DOHH2 (cell line): Measurements from ENCODE around the gene GIT1.

ENCODE experiments used
- H3F3A ChIP-seq: fragments of 200-600 bp; sonication (generic), shearing (Covaris generic); 2 replicates; pipeline ENCODE4 v1.6.0; 2016; ENCODE audit warnings: antibody characterized with exemption, mild to moderate bottlenecking; ENCODE audit not compliant: control insufficient read depth, insufficient read depth
- H3K27ac ChIP-seq: fragments of 200-600 bp; sonication (generic); 2 replicates; pipeline ENCODE4 v1.5.1; 2014; ENCODE audit warnings: low read depth, mild to moderate bottlenecking, low read length, moderate library complexity
- H3K27me3 ChIP-seq: fragments of 200-600 bp; sonication (generic); 2 replicates; pipeline ENCODE4 v1.6.1; 2014; ENCODE audit warnings: mild to moderate bottlenecking, low read length, mixed read lengths; ENCODE audit not compliant: control insufficient read depth
- H3K36me3 ChIP-seq: fragments of 200-600 bp; sonication (generic); 2 replicates; pipeline ENCODE4 v1.6.1; 2014; ENCODE audit warnings: mild to moderate bottlenecking, low read length, moderate library complexity, mixed read lengths; ENCODE audit not compliant: control insufficient read depth
- H3K4me1 ChIP-seq: fragments of 200-600 bp; sonication (generic); 2 replicates; pipeline ENCODE4 v1.6.1; 2014; ENCODE audit warnings: mild to moderate bottlenecking, low read length, mixed read lengths; ENCODE audit not compliant: control insufficient read depth
- H3K4me2 ChIP-seq: fragments of 200-600 bp; sonication (generic); 2 replicates; pipeline ENCODE4 v1.6.0; 2014; ENCODE audit warnings: mild to moderate bottlenecking, low read length, moderate library complexity
- H3K4me3 ChIP-seq: fragments of 200-600 bp; sonication (generic); 2 replicates; pipeline ENCODE4 v1.5.1; 2014; ENCODE audit warnings: mild to moderate bottlenecking, low read length, mixed read lengths
- H3K79me2 ChIP-seq: fragments of 200-600 bp; sonication (generic); 2 replicates; pipeline ENCODE4 v1.6.1; 2014; ENCODE audit warnings: mild to moderate bottlenecking, low read length, mixed read lengths; ENCODE audit not compliant: control insufficient read depth
- H3K9me2 ChIP-seq: fragments of 200-600 bp; sonication (generic); replicated peaks from 2 replicates; pipeline ENCODE4 v1.6.1; 2014; ENCODE audit warnings: mild to moderate bottlenecking, low read length, mixed read lengths; ENCODE audit not compliant: control insufficient read depth
- H3K9me3 ChIP-seq: fragments of 200-600 bp; sonication (generic); 2 replicates; pipeline ENCODE4 v1.6.1; 2014; ENCODE audit warnings: antibody characterized with exemption, low read length, mixed read lengths; ENCODE audit not compliant: control insufficient read depth, insufficient read depth
- H4K20me1 ChIP-seq: fragments of 200-600 bp; sonication (generic); 2 replicates; pipeline ENCODE4 v1.6.0; 2014; ENCODE audit warnings: low read depth, mild to moderate bottlenecking, antibody characterized with exemption, low read length, moderate library complexity; ENCODE audit not compliant: control insufficient read depth, insufficient read depth
- CTCF ChIP-seq: fragments of 200-600 bp; sonication (generic); IDR thresholded peaks from one replicate; pipeline ENCODE4 v1.5.1; 2014; ENCODE audit warnings: antibody characterized with exemption, mild to moderate bottlenecking, low read depth, low read length; ENCODE audit not compliant: poor library complexity, severe bottlenecking
- EZH2phosphoT487 ChIP-seq: fragments of 200-600 bp; sonication (generic); IDR thresholded peaks from 2 replicates; pipeline ENCODE4 v1.6.1; 2017; ENCODE audit warnings: borderline replicate concordance, mild to moderate bottlenecking, antibody characterized with exemption, low read length, moderate library complexity, mixed read lengths

GIT1 gene

DNA sequence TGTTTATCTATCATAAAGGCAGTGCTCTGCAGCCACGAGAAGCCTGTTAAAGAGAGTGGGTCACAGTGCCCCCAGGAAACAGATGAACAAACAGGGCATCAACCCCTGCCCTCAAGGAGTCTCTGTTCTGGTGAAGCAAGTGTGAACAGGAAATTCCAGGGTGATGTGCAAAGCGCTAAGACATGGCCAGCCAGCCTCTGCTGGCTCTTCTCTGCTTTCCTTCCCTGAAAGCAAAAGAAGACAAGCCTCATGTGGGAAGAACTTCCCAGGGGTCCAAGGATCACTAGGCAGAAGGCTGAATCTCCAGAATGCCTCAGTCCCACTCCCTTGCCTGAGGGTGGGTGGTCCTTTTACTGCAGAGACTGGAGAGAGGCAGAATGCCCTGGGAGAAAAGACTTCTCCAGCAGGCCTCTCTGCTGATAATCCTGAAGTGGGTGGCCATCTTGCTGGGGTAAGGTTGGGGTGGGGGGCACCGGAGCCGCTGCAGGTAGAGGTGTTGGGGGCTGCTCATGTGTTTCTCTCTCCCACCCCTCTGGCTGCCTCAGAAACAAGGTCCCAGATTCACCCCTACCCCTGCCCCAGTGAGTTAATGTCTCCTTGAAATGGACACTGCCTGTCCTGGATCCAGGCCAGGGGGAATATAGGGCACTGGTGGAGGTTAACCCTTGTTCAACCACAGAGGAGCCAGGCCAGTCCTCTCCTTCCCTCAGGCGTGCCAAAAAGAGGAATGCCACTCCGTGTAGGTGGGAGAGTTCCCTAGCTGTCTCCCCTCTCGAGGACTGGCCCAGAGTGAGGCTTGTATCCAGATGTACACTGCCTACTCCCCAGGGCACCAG, 5.9 kb upstream of the GIT1 start:
- Histone ChIP-seq H3K36me3 (no peaks in the 10 kb centered on the region), H3K27ac (no peak overlapping the region), H3K79me2 (peaks cover 49% of the 10 kb centered on the region), H3K4me3 (peak overlapping the region; percentile 88; the same call in 1 of the 2 replicates), H4K20me1 (no peaks in the 10 kb centered on the region), H3K4me2 (peak overlapping the region; percentile 95; the same call in 1 of the 2 replicates), H3F3A (peaks cover 13% of the 10 kb centered on the region), H3K4me1 (peaks cover 42% of the 10 kb centered on the region), H3K9me2 (no peaks in the 10 kb centered on the region), H3K27me3 (no peaks in the 10 kb centered on the region), H3K9me3 (no peaks in the 10 kb centered on the region)
- TF ChIP-seq CTCF (no peak), EZH2phosphoT487 (no peak)

- Histone ChIP-seq H3K4me2 (peak overlapping the region; percentile 95), H3K27me3 (no peaks in the 10 kb centered on the region), H3K79me2 (peaks cover 51% of the 10 kb centered on the region), H3F3A (peaks cover 13% of the 10 kb centered on the region), H3K36me3 (no peaks in the 10 kb centered on the region), H3K4me3 (peak overlapping the region; percentile 88), H3K27ac (no peak overlapping the region), H3K9me3 (no peaks in the 10 kb centered on the region), H3K4me1 (peaks cover 47% of the 10 kb centered on the region), H4K20me1 (no peaks in the 10 kb centered on the region), H3K9me2 (no peaks in the 10 kb centered on the region)
- TF ChIP-seq EZH2phosphoT487 (no peak), CTCF (no peak)
These were observed 5.2 kb upstream of the GIT1 start for GRCh38 chr17:29594519-29595090.

GRCh38 chr17:29593591-29594518, 4.4 kb upstream of the GIT1 start:
- no peaks in the 10 kb centered on the region for H3K9me3 ChIP-seq
- H3K27me3 ChIP-seq, result no peaks in the 10 kb centered on the region
- H3K4me1 ChIP-seq, result peaks cover 47% of the 10 kb centered on the region
- TF ChIP-seq CTCF (peak; percentile 25), EZH2phosphoT487 (no peak)
- H3K79me2 ChIP-seq, result peaks cover 51% of the 10 kb centered on the region
- H3K9me2 ChIP-seq, result no peaks in the 10 kb centered on the region
- peaks cover 13% of the 10 kb centered on the region for H3F3A ChIP-seq
- peak overlapping the region; percentile 88 for H3K4me3 ChIP-seq
- H3K27ac ChIP-seq, result no peak overlapping the region
- peak overlapping the region; percentile 95 for H3K4me2 ChIP-seq
- H4K20me1 ChIP-seq, result no peaks in the 10 kb centered on the region
- no peaks in the 10 kb centered on the region for H3K36me3 ChIP-seq
